H1 (cell line): ENCODE results near the gene PTPRD. TPM values are rescaled to one million over a fixed set of nuclear protein-coding genes. Genes with fewer than 3 reads are reported as not detected.

Experiments used
- CTCF ChIA-PET: fragments of 300-600 bp; sonication (Branson Sonifier 250); formaldehyde crosslinking; loops from one replicate; lab custom pipeline; 2021; ENCODE audit not compliant: partially characterized antibody; lab: Charles Lee
- POLR2A ChIA-PET: fragments of 300-600 bp; sonication (Branson Sonifier 250); formaldehyde crosslinking; loops from one replicate; lab custom pipeline; 2021; ENCODE audit warnings: inconsistent platforms; ENCODE audit not compliant: partially characterized antibody; lab: Charles Lee
- DNase-seq, 2 experiments: peaks; one replicate each; pipeline versions ENCODE4 v3.0.0 to v3.0.0-alpha.2; 2010 to 2022; ENCODE audit warnings: low spot score in 2 of 2, low read depth in 1 of 2, mixed read lengths in 1 of 2
- FAIRE-seq: peaks from 2 replicates; lab custom pipeline; 2011; peaks lifted over from hg19 to GRCh38; lab: Jason Lieb, UNC
- H2AFZ ChIP-seq: 2 replicates; pipeline ENCODE4 v1.8.1; 2012; ENCODE audit warnings: low read length, inconsistent platforms
- H2AK5ac ChIP-seq: 2 replicates; pipeline ENCODE4 v1.6.1; 2013; ENCODE audit warnings: low read depth, low read length
- H2BK120ac ChIP-seq: replicated peaks from 2 replicates; pipeline ENCODE3; 2013; ENCODE audit warnings: low read depth, low read length, inconsistent platforms
- H2BK12ac ChIP-seq: 2 replicates; pipeline ENCODE4 v1.6.1; 2013; ENCODE audit warnings: low read depth, low read length
- H2BK15ac ChIP-seq: 2 replicates; pipeline ENCODE4 v1.6.1; 2013; ENCODE audit warnings: low read length
- H2BK20ac ChIP-seq: 2 replicates; pipeline ENCODE4 v1.6.1; 2013; ENCODE audit warnings: low read length
- H2BK5ac ChIP-seq: 2 replicates; pipeline ENCODE4 v1.6.1; 2013; ENCODE audit warnings: low read depth, low read length
- H3K14ac ChIP-seq: 2 replicates; pipeline ENCODE4 v1.6.1; 2013; ENCODE audit warnings: inconsistent platforms; ENCODE audit not compliant: insufficient read length
- H3K18ac ChIP-seq: 2 replicates; pipeline ENCODE4 v1.6.1; 2013; ENCODE audit warnings: low read length; ENCODE audit errors: extremely low read depth
- H3K23ac ChIP-seq: 2 replicates; pipeline ENCODE4 v1.6.1; 2013; ENCODE audit warnings: inconsistent platforms; ENCODE audit not compliant: insufficient read length
- H3K23me2 ChIP-seq: 2 replicates; pipeline ENCODE4 v1.6.1; 2013; ENCODE audit warnings: low read depth, low read length
- H3K27ac ChIP-seq: 2 replicates; pipeline ENCODE4 v1.6.1; 2011; ENCODE audit warnings: low read depth, low read length, inconsistent platforms
- H3K27me3 ChIP-seq, 4 experiments: replicated peaks in 1 of 4; 1 replicate in 1 of 4; 2 replicates in 3 of 4; pipeline versions ENCODE4 v1.6.1 to v1.8.1; 2011 to 2013; ENCODE audit warnings: low read length in 3 of 4, mild to moderate bottlenecking in 3 of 4, inconsistent platforms in 2 of 4, mixed read lengths in 2 of 4, moderate library complexity in 1 of 4; ENCODE audit not compliant: control insufficient read depth in 3 of 4, insufficient read depth in 3 of 4; ENCODE audit errors: extremely low read depth in 1 of 4
- H3K36me3 ChIP-seq, 4 experiments: 2 replicates each; pipeline versions ENCODE4 v1.6.1 to v1.8.1; 2011 to 2013; ENCODE audit warnings: mild to moderate bottlenecking in 4 of 4, low read length in 3 of 4, moderate library complexity in 2 of 4, control low read depth in 1 of 4, inconsistent platforms in 1 of 4; ENCODE audit not compliant: insufficient read depth in 4 of 4, control insufficient read depth in 2 of 4
- H3K4ac ChIP-seq: replicated peaks from 2 replicates; pipeline ENCODE3; 2013; ENCODE audit warnings: low read length, low read depth, mixed read lengths, inconsistent platforms; ENCODE audit not compliant: insufficient read length
- H3K4me1 ChIP-seq, 4 experiments: replicated peaks in 1 of 4; 1 replicate in 1 of 4; 2 replicates in 3 of 4; pipeline versions ENCODE4 v1.6.1 to v1.8.1; 2011 to 2013; ENCODE audit warnings: low read length in 3 of 4, inconsistent platforms in 2 of 4, mixed read lengths in 1 of 4; ENCODE audit not compliant: insufficient read depth in 4 of 4, control insufficient read depth in 3 of 4
- H3K4me2 ChIP-seq, 2 experiments: 2 replicates each; pipeline versions ENCODE4 v1.6.1 to v1.8.1; 2011 to 2013; ENCODE audit warnings: low read depth in 2 of 2, low read length in 2 of 2, control low read depth in 1 of 2, inconsistent platforms in 1 of 2, mild to moderate bottlenecking in 1 of 2; ENCODE audit not compliant: insufficient read depth in 1 of 2
- H3K4me3 ChIP-seq, 4 experiments: fragments of 200-600, 300-600 bp in 1 of 4; sonication (generic), shearing (Covaris generic), sonication (Bioruptor Twin) in 1 of 4; 2 replicates each; pipeline versions ENCODE4 v1.5.1 to v1.8.1; 2011 to 2016; ENCODE audit warnings: low read length in 4 of 4, low read depth in 3 of 4, control low read depth in 2 of 4, inconsistent platforms in 2 of 4, mild to moderate bottlenecking in 2 of 4, mixed read lengths in 1 of 4, moderate library complexity in 1 of 4; ENCODE audit not compliant: insufficient read depth in 2 of 4; ENCODE audit errors: extremely low read depth in 1 of 4
- H3K56ac ChIP-seq: replicated peaks from 2 replicates; pipeline ENCODE3; 2013; ENCODE audit warnings: low read depth, mild to moderate bottlenecking, mixed read lengths, low read length, inconsistent platforms; ENCODE audit not compliant: insufficient read length
- H3K79me1 ChIP-seq: 2 replicates; pipeline ENCODE4 v1.6.1; 2013; ENCODE audit warnings: low read depth, low read length, control low read depth
- H3K79me2 ChIP-seq, 2 experiments: 2 replicates each; pipeline versions ENCODE4 v1.6.1 to v1.8.1; 2012 to 2013; ENCODE audit warnings: low read length in 2 of 2, mild to moderate bottlenecking in 2 of 2, inconsistent platforms in 1 of 2; ENCODE audit not compliant: insufficient read depth in 2 of 2, control insufficient read depth in 1 of 2
- H3K9ac ChIP-seq, 4 experiments: replicated peaks in 1 of 4; 1 replicate in 1 of 4; 2 replicates in 3 of 4; pipeline versions ENCODE4 v1.6.1 to v1.8.1; 2011 to 2013; ENCODE audit warnings: low read depth in 3 of 4, low read length in 3 of 4, control low read depth in 2 of 4, mild to moderate bottlenecking in 2 of 4, moderate library complexity in 2 of 4, inconsistent platforms in 1 of 4; ENCODE audit errors: extremely low read depth in 1 of 4
- H3K9me3 ChIP-seq, 2 experiments: 2 replicates each; pipeline versions ENCODE4 v1.6.1 to v1.8.1; 2012 to 2013; ENCODE audit warnings: mild to moderate bottlenecking in 2 of 2, moderate library complexity in 2 of 2, control low read depth in 1 of 2, inconsistent platforms in 1 of 2, low read depth in 1 of 2, low read length in 1 of 2, mixed read lengths in 1 of 2; ENCODE audit not compliant: insufficient read depth in 2 of 2
- H4K20me1 ChIP-seq, 2 experiments: replicated peaks in 1 of 2; 2 replicates each; pipeline versions ENCODE3 to v1.8.1; 2011 to 2013; ENCODE audit warnings: inconsistent platforms in 2 of 2, low read length in 2 of 2, mild to moderate bottlenecking in 1 of 2; ENCODE audit not compliant: insufficient read depth in 2 of 2, control insufficient read depth in 1 of 2
- H4K5ac ChIP-seq: 2 replicates; pipeline ENCODE4 v1.6.1; 2013; ENCODE audit warnings: low read length, low read depth, mixed read lengths, inconsistent platforms; ENCODE audit not compliant: insufficient read length
- H4K8ac ChIP-seq: 2 replicates; pipeline ENCODE4 v1.8.0; 2013; ENCODE audit warnings: mild to moderate bottlenecking, moderate library complexity, low read length, inconsistent platforms; ENCODE audit not compliant: insufficient read depth; ENCODE audit errors: extremely low read depth
- H4K91ac ChIP-seq: replicated peaks from 2 replicates; pipeline ENCODE3; 2013; ENCODE audit warnings: low read length, mixed read lengths, inconsistent platforms; ENCODE audit not compliant: insufficient read length
- BRCA1 ChIP-seq: IDR thresholded peaks from 2 replicates; pipeline ENCODE4 v1.6.1; 2012; ENCODE audit warnings: low read depth, low read length, improper control_type of control experiment
- CHD2 ChIP-seq: IDR thresholded peaks from 2 replicates; pipeline ENCODE4 v1.6.1; 2012; ENCODE audit warnings: low read length, improper control_type of control experiment
- CREB1 ChIP-seq: IDR thresholded peaks from 2 replicates; pipeline ENCODE4 v1.6.1; 2012; ENCODE audit warnings: inconsistent platforms
- EZH2 ChIP-seq: fragments of 200-600 bp; sonication (generic); IDR thresholded peaks from 2 replicates; pipeline ENCODE4 v1.7.1; 2012; ENCODE audit warnings: low read depth, mild to moderate bottlenecking, moderate library complexity, low read length, inconsistent platforms; ENCODE audit not compliant: severe bottlenecking
- GABPA ChIP-seq: IDR thresholded peaks from 2 replicates; pipeline ENCODE4 v1.6.1; 2011; ENCODE audit warnings: mild to moderate bottlenecking, low read length, moderate library complexity, borderline replicate concordance; ENCODE audit not compliant: insufficient read depth
- JUN ChIP-seq: IDR thresholded peaks from 2 replicates; pipeline ENCODE4 v1.6.1; 2011; ENCODE audit warnings: low read depth, mild to moderate bottlenecking, improper control_type of control experiment, low read length
- KDM4A ChIP-seq: IDR thresholded peaks from one replicate; pipeline ENCODE4 v1.7.1; 2012; ENCODE audit warnings: low read depth, mild to moderate bottlenecking, moderate library complexity, low read length, inconsistent platforms; ENCODE audit not compliant: severe bottlenecking
- MAFK ChIP-seq: IDR thresholded peaks from 2 replicates; pipeline ENCODE4 v1.6.1; 2012; ENCODE audit warnings: low read depth, mild to moderate bottlenecking, improper control_type of control experiment, low read length
- MAX ChIP-seq: IDR thresholded peaks from 2 replicates; pipeline ENCODE4 v1.6.1; 2012; ENCODE audit warnings: inconsistent platforms
- POLR2A ChIP-seq, 2 experiments: IDR thresholded peaks; 1 replicate in 1 of 2; 2 replicates in 1 of 2; pipeline ENCODE4 v1.6.1; 2011; ENCODE audit warnings: low read depth in 2 of 2, low read length in 2 of 2, mild to moderate bottlenecking in 2 of 2; ENCODE audit errors: control extremely low read depth in 1 of 2
- RBBP5 ChIP-seq: IDR thresholded peaks from 2 replicates; pipeline ENCODE4 v1.7.1; 2012; ENCODE audit warnings: low read depth, mild to moderate bottlenecking, inconsistent platforms, low read length, moderate library complexity, borderline replicate concordance
- RFX5 ChIP-seq: IDR thresholded peaks from 2 replicates; pipeline ENCODE4 v1.6.1; 2011; ENCODE audit warnings: low read depth, low read length, improper control_type of control experiment, borderline replicate concordance
- SAP30 ChIP-seq: fragments of 300-600 bp; sonication (generic); IDR thresholded peaks from 2 replicates; pipeline ENCODE4 v1.7.1; 2012; ENCODE audit warnings: low read length, moderate library complexity, mild to moderate bottlenecking, inconsistent platforms; ENCODE audit not compliant: insufficient read depth, insufficient replicate concordance
- SP1 ChIP-seq: IDR thresholded peaks from 2 replicates; pipeline ENCODE4 v1.6.1; 2011; ENCODE audit warnings: low read depth, low read length
- SP4 ChIP-seq: IDR thresholded peaks from 2 replicates; pipeline ENCODE4 v1.6.1; 2012; ENCODE audit warnings: low read length, inconsistent platforms
- TCF12 ChIP-seq: IDR thresholded peaks from 2 replicates; pipeline ENCODE4 v1.6.1; 2011; ENCODE audit warnings: low read depth, mild to moderate bottlenecking, low read length
- YY1 ChIP-seq: IDR thresholded peaks from 2 replicates; pipeline ENCODE4 v1.6.1; 2011; ENCODE audit warnings: low read depth, mild to moderate bottlenecking, low read length
- WGBS, 2 experiments: shearing (Covaris generic) in 1 of 2; methylation state at CpG; one replicate each; pipeline versions ENCODE4 v1.1.6 to v1.1.7; 2013 to 2015; ENCODE audit warnings: low lambda C conversion rate in 2 of 2, mixed read lengths in 2 of 2, inconsistent platforms in 1 of 2, low coverage in 1 of 2, missing lambda C conversion rate in 1 of 2; ENCODE audit not compliant: insufficient replicate concordance in 2 of 2, insufficient coverage in 1 of 2, insufficient read length in 1 of 2; ENCODE audit errors: extremely low coverage in 1 of 2, missing lambda C conversion rate in 1 of 2; 5-methylcytosine and 5-hydroxymethylcytosine counted together
- polyA plus RNA-seq, 7 experiments: library from polyadenylated mRNA; depleted of rRNA in 3 of 7; stranded (reverse) in 5 of 7; unstranded in 2 of 7; fragments of >200 nt in 5 of 7; fragments of 200-250 nt in 2 of 7; gene quantifications; 1 replicate in 5 of 7; 2 replicates in 1 of 7; 4 replicates in 1 of 7; pipeline versions ENCODE4 v1.2.1 to v1.2.3, GENCODE V29; 2011 to 2013; ENCODE audit warnings: missing spikeins in 2 of 7, mixed read lengths in 2 of 7
- total RNA-seq: library from RNA; stranded (reverse); fragmentation: NEBNext Ultra II Directional; extraction: Animal tissue kit (Norgen Biotek cat#: 25700); gene quantifications from 2 replicates; pipeline ENCODE4 v1.2.1, GENCODE V29; 2021

PTPRD gene
- total and polyA plus RNA-seq, 2 of the 8 experiments (the other 6 are each of a cell fraction or from before 2014, with no cell fraction given) = 17.2 to 77.0 TPM

- no peak overlapping the region for H4K5ac ChIP-seq
- WGBS, 2 experiments = 74% methylated on average over 3 of the region's 3 CpGs; no CpG with 5 or more reads in 1 of the 2 experiments
- no peak overlapping the region for H3K23ac ChIP-seq
- no peak overlapping the region for H2BK120ac ChIP-seq
- H3K9me3 ChIP-seq = no peaks in the 10 kb centered on the region
- no peak overlapping the region for H3K4me2 ChIP-seq
- no peaks in the 10 kb centered on the region for H3K27me3 ChIP-seq
- H3K18ac ChIP-seq = no peak overlapping the region
- no peaks in the 10 kb centered on the region for H3K36me3 ChIP-seq
- H3K9ac ChIP-seq = no peak overlapping the region
- no peak overlapping the region for H3K56ac ChIP-seq
- POLR2A ChIA-PET = no interaction called here
- no peak overlapping the region for H3K27ac ChIP-seq
- no peaks in the 10 kb centered on the region for H3K4me1 ChIP-seq
- no peak overlapping the region for H4K8ac ChIP-seq
- H3K23me2 ChIP-seq = no peaks in the 10 kb centered on the region
- H2BK5ac ChIP-seq = no peak overlapping the region
- no peaks in the 10 kb centered on the region for H4K20me1 ChIP-seq
- FAIRE-seq = no peak
- DNase-seq = no peak
- no peak overlapping the region for H4K91ac ChIP-seq
- H3K79me1 ChIP-seq = no peaks in the 10 kb centered on the region
- H2AK5ac ChIP-seq = no peak overlapping the region
- no peak overlapping the region for H2BK20ac ChIP-seq
- H3K4me3 ChIP-seq = no peak overlapping the region
- H3K14ac ChIP-seq = no peak overlapping the region
- H3K4ac ChIP-seq = no peak overlapping the region
- H2BK12ac ChIP-seq = no peak overlapping the region
- CTCF ChIA-PET = no interaction called here
- H3K79me2 ChIP-seq = no peaks in the 10 kb centered on the region
- no peak overlapping the region for H2BK15ac ChIP-seq
- no peak overlapping the region for H2AFZ ChIP-seq
- TF ChIP-seq MAFK (no peak), JUN (no peak), SAP30 (no peak), SP4 (no peak), RBBP5 (no peak), YY1 (no peak), TCF12 (no peak), POLR2A (IDR thresholded peaks at IDR 0.05; ENCODE audit: control extremely low read depth in 1 of 2, low read depth in 2 of 2, low read length in 2 of 2) (no peak), MAX (no peak), CREB1 (no peak), BRCA1 (no peak), CHD2 (no peak), SP1 (no peak), RFX5 (no peak), EZH2 (no peak), KDM4A (no peak), GABPA (no peak)
These were observed 400.1 kb downstream of the PTPRD start for GRCh38 chr9:10212702-10213101.
